ENCODE measurements around the gene AURKAIP1.

GRCh38 chr1:1361233-1361981 is 13.6 kb downstream of the AURKAIP1 start:
- no peak for TF ChIP-seq POLR2AphosphoS5 (IDR thresholded peaks at IDR 0.05; ENCODE audit: low read depth)
- TF ChIP-seq CTCF (IDR thresholded peaks at IDR 0.05; ENCODE audit: insufficient read depth, low read length), result no peak
- TF ChIP-seq SPI1 (IDR thresholded peaks at IDR 0.05; ENCODE audit: borderline replicate concordance, low read depth), result no peak
- TF ChIP-seq REST (IDR thresholded peaks at IDR 0.05; ENCODE audit: insufficient replicate concordance, low read depth), result no peak

All from HL-60 (cell line).